ENCODE measurements around the gene TXNDC9.
A peak's percentile ranks its signal among the peaks of the same experiment; 100 is the strongest.
"Not testable (repeated sequence)": the region's sequence is repeated elsewhere in the genome, so short reads cannot be mapped to it uniquely, and the experiment has no call there.

The TXNDC9 gene

GRCh38 chr2:99335911-99336803, at the start of gene TXNDC9:
Gene TXNDC9, minus strand, starts transcription at chr2:99336333. Its CDS starts 3,123 bp downstream, at chr2:99333210.
- DNase-seq, result peak; percentile 95

GRCh38 chr2:99382143-99382542, 46.0 kb upstream of the TXNDC9 start:
- DNase-seq, result no peak

- no peak for DNase-seq
These were observed 44.4 kb upstream of the TXNDC9 start for GRCh38 chr2:99380376-99381010.

- DNase-seq, result no peak
These were observed 41.7 kb upstream of the TXNDC9 start for GRCh38 chr2:99377879-99378278.

- no peak for DNase-seq
These were observed 40.2 kb upstream of the TXNDC9 start for GRCh38 chr2:99376254-99376864.

- DNase-seq, result no peak
These were observed 38.6 kb upstream of the TXNDC9 start for GRCh38 chr2:99374747-99375146.

- DNase-seq, result no peak
These were observed 37.0 kb upstream of the TXNDC9 start for GRCh38 chr2:99373144-99373543.

- DNase-seq, result not testable (repeated sequence)
These were observed 32.7 kb upstream of the TXNDC9 start for GRCh38 chr2:99368854-99369253.

- DNase-seq, result no peak
These were observed 29.5 kb upstream of the TXNDC9 start for GRCh38 chr2:99365661-99366060.

GRCh38 chr2:99356853-99357252, 20.7 kb upstream of the TXNDC9 start:
- DNase-seq, result no peak

GRCh38 chr2:99354825-99355224, 18.7 kb upstream of the TXNDC9 start:
- DNase-seq, result not testable (repeated sequence)

- no peak for DNase-seq
These were observed 17.9 kb upstream of the TXNDC9 start for GRCh38 chr2:99354070-99354469.

- DNase-seq, result no peak
These were observed 14.1 kb upstream of the TXNDC9 start for GRCh38 chr2:99350194-99350593.

GRCh38 chr2:99348173-99348572, 12.0 kb upstream of the TXNDC9 start:
- no peak for DNase-seq

GRCh38 chr2:99346218-99346617, 10.1 kb upstream of the TXNDC9 start:
- no peak for DNase-seq

GRCh38 chr2:99345446-99345845, 9.3 kb upstream of the TXNDC9 start:
- DNase-seq, result not testable (repeated sequence)

- no peak for DNase-seq
These were observed 6.4 kb upstream of the TXNDC9 start for GRCh38 chr2:99342536-99342935.

- DNase-seq, result no peak
These were observed 4.6 kb upstream of the TXNDC9 start for GRCh38 chr2:99340669-99341236.

- DNase-seq, result no peak
These were observed 2.0 kb upstream of the TXNDC9 start for GRCh38 chr2:99338029-99338585.

- peak; percentile 95 for DNase-seq
These were observed 1.2 kb upstream of the TXNDC9 start, which contains the start of gene EIF5B for GRCh38 chr2:99337113-99338028. Gene EIF5B, plus strand, starts transcription at chr2:99337389. Its CDS starts 166 bp downstream, at chr2:99337555.

- no peak for DNase-seq
These were observed 625 bp upstream of the TXNDC9 start for GRCh38 chr2:99336804-99337112.

GRCh38 chr2:99325384-99325783, 10.7 kb downstream of the TXNDC9 start:
- DNase-seq, result no peak
